ENCODE data around the gene CALB2. TPM values are rescaled to one million over a fixed set of nuclear protein-coding genes. Genes with fewer than 3 reads are reported as not detected.

CALB2 gene
- total RNA-seq, 4 donors from 2014 or later = 2.5 TPM; not detected in 3

DNA sequence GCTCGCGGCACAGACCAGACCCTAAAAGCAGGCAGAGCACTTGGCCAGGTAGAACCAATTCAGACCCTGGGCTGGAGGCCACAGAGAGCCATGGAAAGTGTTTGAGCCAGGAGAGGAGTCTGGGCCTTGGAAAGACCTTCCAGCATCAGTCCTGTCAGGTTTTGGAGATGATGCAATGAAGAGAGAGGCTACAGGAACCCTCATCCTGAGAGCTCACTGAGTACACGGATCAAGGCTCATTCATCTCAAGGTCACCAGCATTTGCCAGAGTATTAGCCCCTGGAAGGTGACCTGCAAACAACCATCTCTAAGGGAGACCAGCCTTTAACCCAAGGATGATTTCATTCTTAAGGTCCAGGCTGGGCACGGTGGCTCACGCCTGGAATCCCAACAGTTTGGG lies 55.5 kb downstream of the CALB2 start:
- H3K27me3 ChIP-seq = no peaks in the 10 kb centered on the region

DNA sequence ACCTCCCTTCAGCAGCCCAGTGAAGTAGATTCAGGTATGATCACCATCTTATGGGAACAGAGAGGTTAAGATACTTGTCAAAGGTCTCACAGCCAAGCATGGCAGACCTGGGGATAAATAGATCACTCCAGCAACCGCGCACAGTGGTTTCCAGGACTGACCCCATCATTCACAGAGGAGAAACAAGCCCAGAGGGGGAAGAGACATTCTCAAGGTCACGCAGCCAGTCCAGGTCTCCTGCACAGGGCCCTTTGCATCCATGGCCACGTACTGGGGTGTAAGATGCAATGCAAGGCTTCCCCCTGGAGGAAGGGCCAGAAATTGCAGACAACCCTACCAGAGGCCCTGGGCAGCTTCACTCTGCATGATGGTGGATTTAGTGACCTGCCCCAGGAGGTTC lies 63.4 kb downstream of the CALB2 start:
- no peaks in the 10 kb centered on the region for H3K4me1 ChIP-seq
- no peak overlapping the region for H3K4me3 ChIP-seq
- no peak for DNase-seq
- intact Hi-C loops (cut with DNase I; ENCODE audit: low total_unique reads) = no loop called here
- no peaks in the 10 kb centered on the region for H3K27me3 ChIP-seq
- no peak overlapping the region for H3K27ac ChIP-seq
- TF ChIP-seq, protein P1, sequence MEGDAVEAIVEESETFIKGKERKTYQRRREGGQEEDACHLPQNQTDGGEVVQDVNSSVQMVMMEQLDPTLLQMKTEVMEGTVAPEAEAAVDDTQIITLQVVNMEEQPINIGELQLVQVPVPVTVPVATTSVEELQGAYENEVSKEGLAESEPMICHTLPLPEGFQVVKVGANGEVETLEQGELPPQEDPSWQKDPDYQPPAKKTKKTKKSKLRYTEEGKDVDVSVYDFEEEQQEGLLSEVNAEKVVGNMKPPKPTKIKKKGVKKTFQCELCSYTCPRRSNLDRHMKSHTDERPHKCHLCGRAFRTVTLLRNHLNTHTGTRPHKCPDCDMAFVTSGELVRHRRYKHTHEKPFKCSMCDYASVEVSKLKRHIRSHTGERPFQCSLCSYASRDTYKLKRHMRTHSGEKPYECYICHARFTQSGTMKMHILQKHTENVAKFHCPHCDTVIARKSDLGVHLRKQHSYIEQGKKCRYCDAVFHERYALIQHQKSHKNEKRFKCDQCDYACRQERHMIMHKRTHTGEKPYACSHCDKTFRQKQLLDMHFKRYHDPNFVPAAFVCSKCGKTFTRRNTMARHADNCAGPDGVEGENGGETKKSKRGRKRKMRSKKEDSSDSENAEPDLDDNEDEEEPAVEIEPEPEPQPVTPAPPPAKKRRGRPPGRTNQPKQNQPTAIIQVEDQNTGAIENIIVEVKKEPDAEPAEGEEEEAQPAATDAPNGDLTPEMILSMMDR (IDR thresholded peaks at IDR 0.05) = no peak
- TF ChIP-seq POLR2A (IDR thresholded peaks at IDR 0.05) = no peak
- H3K9me3 ChIP-seq = no peaks in the 10 kb centered on the region
- no peaks in the 10 kb centered on the region for H3K36me3 ChIP-seq

More for the DNA sequence above, 55.5 kb downstream of the CALB2 start:
- intact Hi-C loops (cut with DNase I; ENCODE audit: low total_unique reads) = loop anchor here (5.0 kb wide), 1 partner anchor 88 kb away; no protein-coding TSS in a partner anchor
- TF ChIP-seq POLR2A (IDR thresholded peaks at IDR 0.05) = no peak
- TF ChIP-seq, protein P1 (IDR thresholded peaks at IDR 0.05) = no peak
- Histone ChIP-seq H3K4me1 (no peaks in the 10 kb centered on the region), H3K9me3 (no peaks in the 10 kb centered on the region), H3K4me3 (no peak overlapping the region), H3K36me3 (no peaks in the 10 kb centered on the region), H3K27ac (no peak overlapping the region)
- no peak for DNase-seq

DNA sequence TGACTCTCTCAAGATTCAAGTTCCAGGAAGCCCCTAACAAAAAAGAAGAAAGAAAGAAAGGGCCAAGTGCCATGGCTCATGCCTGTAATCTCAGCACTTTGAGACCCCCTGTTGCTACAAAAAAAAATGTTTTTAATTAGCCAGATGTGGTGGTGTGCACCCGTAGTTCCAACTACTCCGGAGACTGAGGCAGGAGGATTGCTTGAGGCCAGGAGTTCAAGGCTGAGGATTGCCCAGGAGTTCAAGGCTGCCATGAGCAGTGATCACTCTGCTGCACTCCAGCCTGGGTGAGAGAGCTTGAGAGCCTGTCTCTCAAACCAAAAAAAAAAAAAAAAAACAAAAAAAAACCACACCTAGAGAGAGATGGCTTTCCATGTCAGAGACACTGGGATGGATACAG lies 64.5 kb downstream of the CALB2 start:
- no peak overlapping the region for H3K4me3 ChIP-seq
- no peaks in the 10 kb centered on the region for H3K9me3 ChIP-seq
- H3K36me3 ChIP-seq = no peaks in the 10 kb centered on the region
- H3K27ac ChIP-seq = no peak overlapping the region
- intact Hi-C loops (cut with DNase I; ENCODE audit: low total_unique reads) = no loop called here
- TF ChIP-seq, protein P1 (IDR thresholded peaks at IDR 0.05) = no peak
- TF ChIP-seq POLR2A (IDR thresholded peaks at IDR 0.05) = no peak
- DNase-seq = no peak
- H3K27me3 ChIP-seq = no peaks in the 10 kb centered on the region
- no peaks in the 10 kb centered on the region for H3K4me1 ChIP-seq

DNA sequence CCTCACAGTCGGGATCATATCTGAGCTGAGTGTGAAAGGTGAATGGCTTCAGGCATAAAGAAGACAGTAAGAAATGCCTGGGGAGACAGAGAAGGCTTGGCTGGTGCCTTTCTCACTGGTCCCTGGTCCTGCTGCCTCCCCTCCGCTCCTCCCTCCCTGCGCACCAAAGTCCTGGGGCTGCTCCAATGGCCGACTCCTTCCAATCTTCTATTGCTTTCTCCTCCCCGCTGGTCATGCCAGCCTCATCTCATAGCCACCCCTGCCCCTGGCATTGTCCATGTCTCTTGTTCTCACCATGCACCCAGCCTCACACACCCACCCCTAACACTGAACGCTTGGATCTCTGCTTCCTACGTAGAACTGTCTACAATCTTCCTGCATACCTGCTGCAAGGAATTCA lies 65.3 kb downstream of the CALB2 start:
- Histone ChIP-seq H3K36me3 (no peaks in the 10 kb centered on the region), H3K9me3 (no peaks in the 10 kb centered on the region), H3K27me3 (no peaks in the 10 kb centered on the region), H3K27ac (no peak overlapping the region), H3K4me1 (no peaks in the 10 kb centered on the region), H3K4me3 (no peak overlapping the region)
- intact Hi-C loops (cut with DNase I; ENCODE audit: low total_unique reads) = no loop called here
- no peak for DNase-seq
- TF ChIP-seq, protein P1 (IDR thresholded peaks at IDR 0.05) = no peak
- no peak for TF ChIP-seq POLR2A (IDR thresholded peaks at IDR 0.05)

DNA sequence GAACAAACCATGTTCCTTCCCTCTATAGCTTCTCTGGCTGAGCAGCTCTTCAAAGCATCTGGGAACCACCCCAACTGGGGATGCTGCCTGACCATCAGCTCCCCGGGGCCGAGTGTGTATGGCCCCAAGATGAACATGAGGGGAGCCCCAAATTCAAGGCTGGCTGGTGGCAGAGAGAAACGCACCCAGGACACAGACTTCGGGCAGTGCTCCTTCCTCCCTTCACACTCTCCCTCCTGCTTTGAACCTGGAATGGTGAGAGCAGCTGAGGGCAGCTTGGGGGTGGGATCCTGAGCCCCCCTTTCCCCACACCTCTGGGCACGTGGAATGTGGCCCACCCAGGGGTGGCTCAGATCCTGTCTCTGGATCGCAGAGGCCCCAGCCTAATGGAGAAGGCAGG lies 66.1 kb downstream of the CALB2 start:
- Histone ChIP-seq H3K36me3 (no peaks in the 10 kb centered on the region), H3K4me1 (no peaks in the 10 kb centered on the region)
- TF ChIP-seq, protein P1 (IDR thresholded peaks at IDR 0.05) = no peak
- TF ChIP-seq POLR2A (IDR thresholded peaks at IDR 0.05) = no peak

More for the DNA sequence above, 66.1 kb downstream of the CALB2 start:
- Histone ChIP-seq H3K4me3 (no peak overlapping the region), H3K27me3 (no peaks in the 10 kb centered on the region), H3K9me3 (no peaks in the 10 kb centered on the region), H3K27ac (no peak overlapping the region)
- intact Hi-C loops (cut with DNase I; ENCODE audit: low total_unique reads) = no loop called here
- no peak for DNase-seq

Measured in uterus (tissue), 4 donors.